IMR-90 (cell line): ENCODE measurements around the gene CRTAC1. TPM values are rescaled to one million over a fixed set of nuclear protein-coding genes. Genes with fewer than 3 reads are reported as not detected.

Experiments used
- ATAC-seq: fragments of 200-7000 bp; cut with Tn5 transposase; 2 replicates; pipeline ENCODE4 v1.9.1; 2020; ENCODE audit warnings: low read depth, mild to moderate bottlenecking, moderate library complexity
- BruUV-seq: library from RNA; stranded (reverse); fragments of 400-500 nt; replicated peaks from 2 replicates; lab custom pipeline; 2021; lab: Mats Ljungman, UMichigan
- CTCF ChIA-PET: fragments of 300-600 bp; formaldehyde crosslinking; extraction: SDS; loops from one replicate; lab custom pipeline; 2021; ENCODE audit warnings: antibody characterized with exemption; lab: Yijun Ruan, JAX
- POLR2A ChIA-PET: fragments of 300-600 bp; sonication (Branson Sonifier 250); formaldehyde crosslinking; loops from one replicate; lab custom pipeline; 2022; ENCODE audit warnings: antibody characterized with exemption; ENCODE audit not compliant: unreplicated experiment; lab: Charles Lee
- DNase-seq: peaks from one replicate; pipeline ENCODE4 v3.0.0; 2013
- H2AFZ ChIP-seq: replicated peaks from 2 replicates; pipeline ENCODE3; 2013; ENCODE audit warnings: low read length, mild to moderate bottlenecking; ENCODE audit not compliant: poor library complexity
- H2AK5ac ChIP-seq: 2 replicates; pipeline ENCODE4 v1.6.1; 2013; ENCODE audit warnings: low read depth, low read length, inconsistent platforms
- H2AK9ac ChIP-seq: replicated peaks from 2 replicates; pipeline ENCODE3; 2013; ENCODE audit warnings: mild to moderate bottlenecking, low read depth, low read length, moderate library complexity; ENCODE audit not compliant: poor library complexity
- H2BK120ac ChIP-seq: 2 replicates; pipeline ENCODE4 v1.6.1; 2013; ENCODE audit warnings: low read depth, low read length, inconsistent platforms
- H2BK15ac ChIP-seq: 3 replicates; pipeline ENCODE4 v1.6.1; 2013; ENCODE audit warnings: low read depth, low read length, inconsistent platforms
- H2BK20ac ChIP-seq: 2 replicates; pipeline ENCODE4 v1.6.1; 2013; ENCODE audit warnings: low read depth, mild to moderate bottlenecking, inconsistent platforms, low read length, moderate library complexity
- H2BK5ac ChIP-seq: 2 replicates; pipeline ENCODE4 v1.6.1; 2013; ENCODE audit warnings: mild to moderate bottlenecking, low read depth, low read length, inconsistent platforms; ENCODE audit not compliant: poor library complexity, severe bottlenecking
- H3K14ac ChIP-seq: replicated peaks from 2 replicates; pipeline ENCODE4 v1.6.1; 2013; ENCODE audit warnings: low read depth, low read length, inconsistent platforms
- H3K18ac ChIP-seq: 2 replicates; pipeline ENCODE4 v1.6.1; 2013; ENCODE audit warnings: low read depth, low read length, control low read depth
- H3K23ac ChIP-seq: 2 replicates; pipeline ENCODE4 v1.6.1; 2013; ENCODE audit warnings: low read depth, low read length, inconsistent platforms
- H3K27ac ChIP-seq: 2 replicates; pipeline ENCODE4 v1.5.1; 2013; ENCODE audit warnings: mild to moderate bottlenecking, control low read depth, low read length; ENCODE audit not compliant: insufficient read depth
- H3K27me3 ChIP-seq: 2 replicates; pipeline ENCODE4 v1.6.1; 2013; ENCODE audit warnings: low read length; ENCODE audit not compliant: control insufficient read depth, insufficient read depth
- H3K36me3 ChIP-seq: 2 replicates; pipeline ENCODE4 v1.6.1; 2013; ENCODE audit warnings: low read length, mixed read lengths; ENCODE audit not compliant: control insufficient read depth, insufficient read depth
- H3K4ac ChIP-seq: 2 replicates; pipeline ENCODE4 v1.6.1; 2013; ENCODE audit warnings: low read depth, low read length, inconsistent platforms
- H3K4me1 ChIP-seq: 2 replicates; pipeline ENCODE4 v1.6.1; 2013; ENCODE audit warnings: low read length, mixed read lengths; ENCODE audit not compliant: control insufficient read depth, insufficient read depth
- H3K4me2 ChIP-seq: 2 replicates; pipeline ENCODE4 v1.6.1; 2013; ENCODE audit warnings: low read depth, mild to moderate bottlenecking, control low read depth, low read length, moderate library complexity
- H3K4me3 ChIP-seq: 2 replicates; pipeline ENCODE4 v1.5.1; 2013; ENCODE audit warnings: low read depth, mild to moderate bottlenecking, control low read depth, low read length, moderate library complexity; ENCODE audit not compliant: insufficient read depth
- H3K56ac ChIP-seq: 2 replicates; pipeline ENCODE4 v1.6.1; 2013; ENCODE audit warnings: low read length, inconsistent platforms; ENCODE audit not compliant: insufficient read depth; ENCODE audit errors: extremely low read depth
- H3K79me1 ChIP-seq, 2 experiments: 2 replicates each; pipeline ENCODE4 v1.6.1; 2013; ENCODE audit warnings: low read length in 2 of 2, inconsistent platforms in 1 of 2, low read depth in 1 of 2
- H3K9ac ChIP-seq: 2 replicates; pipeline ENCODE4 v1.6.1; 2013; ENCODE audit warnings: low read depth, low read length, control low read depth
- H3K9me1 ChIP-seq: 2 replicates; pipeline ENCODE4 v1.6.1; 2013; ENCODE audit warnings: low read length, inconsistent platforms; ENCODE audit not compliant: insufficient read depth
- H3K9me3 ChIP-seq: 2 replicates; pipeline ENCODE4 v1.6.1; 2013; ENCODE audit warnings: low read length; ENCODE audit not compliant: control insufficient read depth, insufficient read depth
- H4K20me1 ChIP-seq: 2 replicates; pipeline ENCODE4 v1.6.1; 2013; ENCODE audit warnings: low read length, inconsistent platforms; ENCODE audit not compliant: insufficient read depth
- H4K5ac ChIP-seq: 2 replicates; pipeline ENCODE4 v1.6.1; 2013; ENCODE audit warnings: mild to moderate bottlenecking, low read depth, low read length, control low read depth
- H4K8ac ChIP-seq, 2 experiments: 2 replicates each; pipeline ENCODE4 v1.6.1; 2013; ENCODE audit warnings: low read depth in 2 of 2, low read length in 2 of 2, control low read depth in 1 of 2, inconsistent platforms in 1 of 2
- H4K91ac ChIP-seq: 2 replicates; pipeline ENCODE4 v1.6.1; 2013; ENCODE audit warnings: low read depth, low read length, inconsistent platforms; ENCODE audit not compliant: insufficient read depth
- CEBPB ChIP-seq: IDR thresholded peaks from 2 replicates; pipeline ENCODE4 v1.6.1; 2012; ENCODE audit warnings: low read depth, low read length, improper control_type of control experiment
- CHD1 ChIP-seq: IDR thresholded peaks from 2 replicates; pipeline ENCODE4 v1.6.1; 2012; ENCODE audit warnings: low read depth, low read length, improper control_type of control experiment
- CTCF ChIP-seq: conservative IDR thresholded peaks from 2 replicates; pipeline ENCODE4 v1.5.1; 2012; ENCODE audit warnings: mild to moderate bottlenecking, low read depth, low read length, improper control_type of control experiment
- ELK1 ChIP-seq: fragments of 150-350 bp; IDR thresholded peaks from 2 replicates; pipeline ENCODE4 v1.6.1; 2016; ENCODE audit warnings: low read depth, mild to moderate bottlenecking, low read length, moderate library complexity, borderline replicate concordance
- FOS ChIP-seq: fragments of 150-350 bp; IDR thresholded peaks from 2 replicates; pipeline ENCODE4 v1.6.1; 2016; ENCODE audit warnings: low read depth, low read length
- MAFK ChIP-seq: IDR thresholded peaks from 2 replicates; pipeline ENCODE4 v1.6.1; 2012; ENCODE audit warnings: low read depth, low read length, improper control_type of control experiment
- MXI1 ChIP-seq: IDR thresholded peaks from 2 replicates; pipeline ENCODE4 v1.6.1; 2012; ENCODE audit warnings: low read depth, mild to moderate bottlenecking, low read length, moderate library complexity, borderline replicate concordance
- POLR2A ChIP-seq: IDR thresholded peaks from 2 replicates; pipeline ENCODE4 v1.6.1; 2012; ENCODE audit warnings: mild to moderate bottlenecking, low read depth, low read length
- RAD21 ChIP-seq: IDR thresholded peaks from 2 replicates; pipeline ENCODE4 v1.6.1; 2012; ENCODE audit warnings: low read length, improper control_type of control experiment
- RCOR1 ChIP-seq: IDR thresholded peaks from 2 replicates; pipeline ENCODE4 v1.6.1; 2012; ENCODE audit warnings: mild to moderate bottlenecking, low read length, improper control_type of control experiment; ENCODE audit not compliant: insufficient replicate concordance
- RFX5 ChIP-seq: IDR thresholded peaks from 2 replicates; pipeline ENCODE4 v1.8.0; 2012; ENCODE audit warnings: low read depth, mild to moderate bottlenecking, low read length, moderate library complexity
- SMC3 ChIP-seq: fragments of 150-350 bp; IDR thresholded peaks from 2 replicates; pipeline ENCODE4 v1.6.1; 2016; ENCODE audit warnings: low read depth, mild to moderate bottlenecking, antibody characterized with exemption, low read length, moderate library complexity
- USF2 ChIP-seq: fragments of 150-350 bp; IDR thresholded peaks from 2 replicates; pipeline ENCODE4 v1.6.1; 2017; ENCODE audit warnings: mild to moderate bottlenecking, antibody characterized with exemption, low read length, low read depth
- WGBS, 2 experiments: methylation state at CpG; one replicate each; pipeline versions ENCODE4 v1.1.5 to v1.1.7; 2013; ENCODE audit warnings: missing lambda C conversion rate in 2 of 2; ENCODE audit not compliant: insufficient read length in 1 of 2; ENCODE audit errors: extremely low coverage in 2 of 2; 5-methylcytosine and 5-hydroxymethylcytosine counted together
- dilution Hi-C: fragments of 300-500 bp; cut with HindIII; formaldehyde crosslinking; loops from one replicate; pipeline ENCODE4 v1.14.3; 2018; ENCODE audit warnings: low sequenced_read_pairs; ENCODE audit not compliant: unreplicated experiment
- in situ Hi-C: fragments of 300-500 bp; cut with MboI; formaldehyde crosslinking; loops from 3 replicates; pipeline ENCODE4 v1.14.3; 2019; ENCODE audit warnings: low sequenced_read_pairs, inconsistent platforms, mixed read lengths
- intact Hi-C: fragments of 100-400 bp; cut with micrococcal nuclease; formaldehyde crosslinking; loops from 2 replicates; pipeline ENCODE4 v1.10.0; 2022
- polyA plus RNA-seq, 3 experiments: library from polyadenylated mRNA; depleted of rRNA; stranded (reverse); fragments of >200 nt; gene quantifications; 2 replicates each; pipeline ENCODE4 v1.2.3, GENCODE V29; 2012; ENCODE audit warnings: low replicate concordance in 1 of 3
- total RNA-seq: library from RNA; depleted of rRNA; stranded (reverse); fragments of >200 nt; gene quantifications from 2 replicates; pipeline ENCODE4 v1.2.3, GENCODE V29; 2012

CRTAC1 gene
- total and polyA plus RNA-seq, 2 of the 4 experiments (the other 2 are of a cell fraction): not detected

GRCh38 chr10:97882142-97883091, 148.0 kb downstream of the CRTAC1 start:
- Histone ChIP-seq H3K18ac (no peak overlapping the region), H3K9ac (no peak overlapping the region), H4K20me1 (no peaks in the 10 kb centered on the region), H3K14ac (no peak overlapping the region), H3K36me3 (no peaks in the 10 kb centered on the region), H2AK9ac (no peak overlapping the region), H3K4ac (no peak overlapping the region), H2AFZ (peak overlapping the region; percentile 33), H3K27me3 (peaks cover 3% of the 10 kb centered on the region; the same call in 1 of the 2 replicates), H2BK120ac (no peak overlapping the region), H3K9me1 (no peaks in the 10 kb centered on the region), H4K91ac (no peak overlapping the region), H2BK5ac (no peak overlapping the region), H3K9me3 (no peaks in the 10 kb centered on the region), H3K79me1 (no peaks in the 10 kb centered on the region), H3K4me1 (no peaks in the 10 kb centered on the region), H3K23ac (no peak overlapping the region), H4K8ac (no peak overlapping the region), H2BK15ac (no peak overlapping the region), H3K4me2 (no peak overlapping the region), H3K27ac (no peak overlapping the region), H3K56ac (no peak overlapping the region), H3K4me3 (no peak overlapping the region), H4K5ac (no peak overlapping the region), H2BK20ac (no peak overlapping the region), H2AK5ac (no peak overlapping the region)
- no peak for TF ChIP-seq CHD1
- TF ChIP-seq POLR2A: no peak
- TF ChIP-seq SMC3: no peak
- TF ChIP-seq ELK1: no peak
- TF ChIP-seq MXI1: no peak
- no peak for TF ChIP-seq RFX5
- TF ChIP-seq CEBPB: no peak
- TF ChIP-seq RCOR1: no peak
- no peak for TF ChIP-seq CTCF
- no peak for TF ChIP-seq USF2
- TF ChIP-seq MAFK: no peak
- no peak for TF ChIP-seq RAD21
- no peak; the same call in 1 of the 2 replicates for TF ChIP-seq FOS
- POLR2A ChIA-PET: no interaction called here
- ATAC-seq: no peak
- no TSS peak for BruUV-seq
- peak; percentile 51 for DNase-seq
- dilution Hi-C loops (no loop called here), in situ Hi-C loops (no loop called here), intact Hi-C loops (no loop called here)
- 80% methylated on average over 2 of the region's 11 CpGs; no CpG with 5 or more reads in 1 of the 2 experiments for WGBS, 2 experiments
- CTCF ChIA-PET: no interaction called here
